Caco-2 (cell line): ENCODE data around the gene SLC16A1. TPM values are rescaled to one million over a fixed set of nuclear protein-coding genes. Genes with fewer than 3 reads are reported as not detected.

Experiments
- BruUV-seq: library from RNA; stranded (reverse); fragments of 400-500 nt; replicated peaks from 2 replicates; lab custom pipeline; 2021; lab: Mats Ljungman, UMichigan
- CTCF ChIA-PET: fragments of 300-600 bp; sonication (Branson Sonifier 250); formaldehyde crosslinking; loops from one replicate; lab custom pipeline; 2022; ENCODE audit warnings: antibody characterized with exemption; lab: Charles Lee
- POLR2A ChIA-PET: fragments of 300-600 bp; sonication (Branson Sonifier 250); formaldehyde crosslinking; loops from one replicate; lab custom pipeline; 2022; ENCODE audit warnings: antibody characterized with exemption; lab: Charles Lee
- DNase-seq, 2 experiments: peaks; one replicate each; pipeline versions ENCODE4 v3.0.0 to v3.0.0-alpha.2; 2020 to 2022
- H3K27me3 ChIP-seq: replicated peaks from 2 replicates; pipeline ENCODE4 v1.6.0; 2011; ENCODE audit warnings: low read length; ENCODE audit not compliant: control insufficient read depth, insufficient read depth
- H3K36me3 ChIP-seq: 2 replicates; pipeline ENCODE4 v1.5.1; 2011; ENCODE audit warnings: low read length; ENCODE audit not compliant: control insufficient read depth, insufficient read depth
- H3K4me1 ChIP-seq: fragments of 250-450 bp; sonication (Bioruptor Pico); 2 replicates; pipeline ENCODE4 v1.5.1; 2020; ENCODE audit warnings: mild to moderate bottlenecking
- H3K4me3 ChIP-seq: 2 replicates; pipeline ENCODE4 v1.5.1; 2011; ENCODE audit warnings: low read depth, mild to moderate bottlenecking, control low read depth, low read length
- H3K9me3 ChIP-seq: fragments of 250-450 bp; sonication (Bioruptor Pico); 2 replicates; pipeline ENCODE4 v1.5.1; 2020; ENCODE audit warnings: mild to moderate bottlenecking, moderate library complexity
- H3K27ac Mint-ChIP-seq: one replicate; pipeline ENCODE4 v1.8.0; 2022; ENCODE audit warnings: mixed read lengths; ENCODE audit not compliant: unreplicated experiment
- H3K27me3 Mint-ChIP-seq: one replicate; pipeline ENCODE4 v1.8.0; 2022; ENCODE audit warnings: mixed read lengths; ENCODE audit not compliant: insufficient read depth, unreplicated experiment
- H3K36me3 Mint-ChIP-seq: one replicate; pipeline ENCODE4 v1.8.0; 2022; ENCODE audit warnings: mild to moderate bottlenecking, mixed read lengths; ENCODE audit not compliant: insufficient read depth, unreplicated experiment
- H3K4me1 Mint-ChIP-seq: one replicate; pipeline ENCODE4 v1.8.0; 2022; ENCODE audit warnings: low read depth, mixed read lengths; ENCODE audit not compliant: unreplicated experiment
- H3K4me3 Mint-ChIP-seq: one replicate; pipeline ENCODE4 v1.8.0; 2022; ENCODE audit warnings: mild to moderate bottlenecking, moderate library complexity, mixed read lengths; ENCODE audit not compliant: unreplicated experiment
- H3K9me3 Mint-ChIP-seq: one replicate; pipeline ENCODE4 v1.8.0; 2022; ENCODE audit warnings: mixed read lengths; ENCODE audit not compliant: unreplicated experiment
- intact Hi-C: fragments of 100-400 bp; cut with micrococcal nuclease; formaldehyde crosslinking; loops from one replicate; pipeline ENCODE4 v1.10.0; 2022; ENCODE audit not compliant: unreplicated experiment
- total RNA-seq: library from RNA; stranded (reverse); gene quantifications from 2 replicates; pipeline ENCODE4 v1.2.3, GENCODE V29; 2022
- TF ChIP-seq, protein P1 (sequence below), 2 experiments: fragments of 200-600 bp in 1 of 2; IDR thresholded peaks; 1 replicate in 1 of 2; 2 replicates in 1 of 2; pipeline versions ENCODE4 v1.5.1 to v1.8.0; 2011 to 2022; ENCODE audit warnings: antibody characterized with exemption in 1 of 2, control low read depth in 1 of 2, inconsistent platforms in 1 of 2, low read depth in 1 of 2, low read length in 1 of 2, mild to moderate bottlenecking in 1 of 2, moderate library complexity in 1 of 2; ENCODE audit not compliant: insufficient read depth in 1 of 2, severe bottlenecking in 1 of 2, unreplicated experiment in 1 of 2

Gene SLC16A1
- total RNA-seq, 1 experiment from 2014 or later = 107 TPM

DNA sequence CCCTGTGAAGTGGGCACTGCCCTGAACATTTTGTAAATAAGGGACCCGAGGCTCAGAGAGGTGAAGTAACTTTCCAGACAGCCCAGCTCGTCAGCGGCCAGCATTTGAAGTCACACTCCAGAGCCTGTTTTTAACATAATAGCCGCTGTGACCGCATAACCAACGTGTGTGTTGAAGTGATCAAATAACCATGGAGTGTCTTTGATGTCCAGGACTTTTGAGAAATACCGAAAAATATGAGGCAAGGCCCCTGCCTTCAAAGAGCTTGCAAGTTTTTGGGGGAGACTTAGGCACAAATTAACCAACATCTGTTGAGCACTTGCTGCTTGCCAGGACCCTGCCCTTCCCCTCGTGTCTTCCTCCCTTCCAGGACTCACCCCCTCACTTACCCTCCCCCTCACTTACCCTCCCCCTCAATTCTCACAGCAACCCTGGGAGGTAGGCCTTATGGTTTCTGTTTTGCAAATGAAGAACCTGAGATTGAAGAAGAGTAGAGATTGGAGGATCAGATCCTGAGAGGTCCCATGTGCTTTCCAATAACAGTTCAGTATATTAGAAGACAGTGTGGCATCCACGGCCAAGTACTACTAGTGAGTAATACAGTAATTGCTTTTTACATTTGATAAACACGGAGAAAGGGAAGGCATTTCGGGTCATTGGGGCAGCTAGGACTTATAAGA, 1.3 kb upstream of the SLC16A1 start:
- CTCF ChIA-PET = no interaction called here
- peak overlapping the region; percentile 89 for H3K4me3 Mint-ChIP-seq
- intact Hi-C loops = no loop called here

DNA sequence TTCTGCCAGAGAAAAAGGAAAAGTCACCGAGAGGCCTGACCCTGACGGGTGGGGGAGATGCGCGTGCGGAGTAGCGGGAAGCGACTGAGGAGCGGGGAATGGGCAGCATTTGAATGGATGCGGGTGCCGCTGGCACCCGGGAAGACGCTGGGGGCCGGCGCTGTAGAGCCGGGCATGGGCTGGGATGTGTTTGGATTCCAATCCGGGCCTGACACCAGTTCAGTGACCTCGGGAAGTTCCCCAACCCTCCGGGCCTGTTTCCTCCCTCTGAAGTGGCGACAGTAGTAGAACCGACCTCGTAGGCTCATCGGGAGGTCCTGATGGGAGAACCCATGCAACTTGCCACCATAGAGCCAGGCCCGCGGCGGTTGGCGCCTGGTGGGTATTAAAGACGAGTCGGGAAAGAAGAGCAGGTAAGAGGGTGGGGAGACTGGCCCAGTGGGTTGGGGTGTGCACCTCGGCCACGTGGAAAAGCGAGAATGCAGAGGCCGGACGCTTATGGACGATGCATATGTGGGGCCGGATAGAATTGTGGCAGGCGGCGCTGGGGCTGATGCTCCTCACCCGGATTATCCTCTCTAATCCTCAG, 642 bp upstream of the SLC16A1 start:
- intact Hi-C loops = no loop called here
- H3K27me3 Mint-ChIP-seq = no peaks in the 10 kb centered on the region
- peaks cover 36% of the 10 kb centered on the region for H3K36me3 Mint-ChIP-seq
- BruUV-seq = no TSS peak
- H3K27me3 ChIP-seq = no peaks in the 10 kb centered on the region
- H3K9me3 ChIP-seq = no peaks in the 10 kb centered on the region
- POLR2A ChIA-PET = interaction anchor here (0.6 to 1.3 kb wide), 17 partner anchors 19 to 257 kb away, joined by 3 to 12 read pairs (median 4); partner anchors contain the start of genes LRIG2 and PPM1J
- H3K4me1 Mint-ChIP-seq = peaks cover 20% of the 10 kb centered on the region
- H3K27ac Mint-ChIP-seq = peak overlapping the region; percentile 87
- H3K36me3 ChIP-seq = no peaks in the 10 kb centered on the region
- CTCF ChIA-PET = interaction anchor here (1.0 to 1.3 kb wide), 4 partner anchors 85 to 240 kb away, joined by 3 to 17 read pairs (median 9); partner anchors contain the start of gene LRIG2
- TF ChIP-seq, protein P1, sequence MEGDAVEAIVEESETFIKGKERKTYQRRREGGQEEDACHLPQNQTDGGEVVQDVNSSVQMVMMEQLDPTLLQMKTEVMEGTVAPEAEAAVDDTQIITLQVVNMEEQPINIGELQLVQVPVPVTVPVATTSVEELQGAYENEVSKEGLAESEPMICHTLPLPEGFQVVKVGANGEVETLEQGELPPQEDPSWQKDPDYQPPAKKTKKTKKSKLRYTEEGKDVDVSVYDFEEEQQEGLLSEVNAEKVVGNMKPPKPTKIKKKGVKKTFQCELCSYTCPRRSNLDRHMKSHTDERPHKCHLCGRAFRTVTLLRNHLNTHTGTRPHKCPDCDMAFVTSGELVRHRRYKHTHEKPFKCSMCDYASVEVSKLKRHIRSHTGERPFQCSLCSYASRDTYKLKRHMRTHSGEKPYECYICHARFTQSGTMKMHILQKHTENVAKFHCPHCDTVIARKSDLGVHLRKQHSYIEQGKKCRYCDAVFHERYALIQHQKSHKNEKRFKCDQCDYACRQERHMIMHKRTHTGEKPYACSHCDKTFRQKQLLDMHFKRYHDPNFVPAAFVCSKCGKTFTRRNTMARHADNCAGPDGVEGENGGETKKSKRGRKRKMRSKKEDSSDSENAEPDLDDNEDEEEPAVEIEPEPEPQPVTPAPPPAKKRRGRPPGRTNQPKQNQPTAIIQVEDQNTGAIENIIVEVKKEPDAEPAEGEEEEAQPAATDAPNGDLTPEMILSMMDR (IDR thresholded peaks at IDR 0.05; ENCODE audit: insufficient read depth in 1 of 2, low read depth in 1 of 2, low read length in 1 of 2, severe bottlenecking in 1 of 2, unreplicated experiment in 1 of 2) = no peak
- DNase-seq = peak in 1 of 2 experiments; percentile 36
- H3K4me1 ChIP-seq = peaks cover 24% of the 10 kb centered on the region
- H3K9me3 Mint-ChIP-seq = no peaks in the 10 kb centered on the region
- H3K4me3 ChIP-seq = peak overlapping the region; percentile 69
- H3K4me3 Mint-ChIP-seq = peak overlapping the region; percentile 89

More for the DNA sequence above, 1.3 kb upstream of the SLC16A1 start:
- peaks cover 38% of the 10 kb centered on the region for H3K36me3 Mint-ChIP-seq
- POLR2A ChIA-PET = interaction anchor here (0.6 kb wide), 1 partner anchor 242 kb away, joined by 3 read pairs; the partner anchor contains the start of gene PPM1J
- TF ChIP-seq, protein P1 (IDR thresholded peaks at IDR 0.05; ENCODE audit: insufficient read depth in 1 of 2, low read depth in 1 of 2, low read length in 1 of 2, severe bottlenecking in 1 of 2, unreplicated experiment in 1 of 2) = no peak
- peaks cover 19% of the 10 kb centered on the region for H3K4me1 ChIP-seq
- H3K4me3 ChIP-seq = peak overlapping the region; percentile 69
- TSS peak; percentile 53 for BruUV-seq
- no peaks in the 10 kb centered on the region for H3K9me3 ChIP-seq
- H3K27me3 ChIP-seq = no peaks in the 10 kb centered on the region
- H3K27ac Mint-ChIP-seq = peak overlapping the region; percentile 87
- peaks cover 20% of the 10 kb centered on the region for H3K4me1 Mint-ChIP-seq
- DNase-seq = peak; percentile 25 to 39
- no peaks in the 10 kb centered on the region for H3K27me3 Mint-ChIP-seq
- H3K36me3 ChIP-seq = no peaks in the 10 kb centered on the region
- H3K9me3 Mint-ChIP-seq = no peaks in the 10 kb centered on the region
